Measurements from ENCODE around the gene GUCY1A2.

- no peak for TF ChIP-seq EZH2phosphoT487 (IDR thresholded peaks at IDR 0.05; ENCODE audit: insufficient read depth, low read depth)
- no peak for TF ChIP-seq EZH2 (IDR thresholded peaks at IDR 0.05; ENCODE audit: insufficient read depth, poor library complexity, severe bottlenecking)
These were observed 24.5 kb upstream of the GUCY1A2 start for GRCh38 chr11:107042748-107043147.

Data from GM23248 (cell line).